GM10266 (cell line): ENCODE measurements around the gene PRR20D.
"Not testable (repeated sequence)": the region's sequence is repeated elsewhere in the genome, so short reads cannot be mapped to it uniquely, and the experiment has no call there.

Experiments used
- DNase-seq: peaks from one replicate; pipeline ENCODE4 v3.0.0; 2012; ENCODE audit errors: extremely low spot score
- TF ChIP-seq, protein P1 (sequence below): IDR thresholded peaks from 2 replicates; pipeline ENCODE4 v1.5.1; 2012; ENCODE audit warnings: mild to moderate bottlenecking, low read depth; ENCODE audit not compliant: control insufficient read depth, insufficient read depth; ENCODE audit errors: missing control alignments

The PRR20D gene

GRCh38 chr13:57160332-57160731, at the start of gene PRR20D:
Gene PRR20D (plus strand): TSS chr13:57160632. CDS start chr13:57161019, 387 bp downstream.
- DNase-seq = not testable (repeated sequence)

- DNase-seq = no peak
- TF ChIP-seq, protein P1, sequence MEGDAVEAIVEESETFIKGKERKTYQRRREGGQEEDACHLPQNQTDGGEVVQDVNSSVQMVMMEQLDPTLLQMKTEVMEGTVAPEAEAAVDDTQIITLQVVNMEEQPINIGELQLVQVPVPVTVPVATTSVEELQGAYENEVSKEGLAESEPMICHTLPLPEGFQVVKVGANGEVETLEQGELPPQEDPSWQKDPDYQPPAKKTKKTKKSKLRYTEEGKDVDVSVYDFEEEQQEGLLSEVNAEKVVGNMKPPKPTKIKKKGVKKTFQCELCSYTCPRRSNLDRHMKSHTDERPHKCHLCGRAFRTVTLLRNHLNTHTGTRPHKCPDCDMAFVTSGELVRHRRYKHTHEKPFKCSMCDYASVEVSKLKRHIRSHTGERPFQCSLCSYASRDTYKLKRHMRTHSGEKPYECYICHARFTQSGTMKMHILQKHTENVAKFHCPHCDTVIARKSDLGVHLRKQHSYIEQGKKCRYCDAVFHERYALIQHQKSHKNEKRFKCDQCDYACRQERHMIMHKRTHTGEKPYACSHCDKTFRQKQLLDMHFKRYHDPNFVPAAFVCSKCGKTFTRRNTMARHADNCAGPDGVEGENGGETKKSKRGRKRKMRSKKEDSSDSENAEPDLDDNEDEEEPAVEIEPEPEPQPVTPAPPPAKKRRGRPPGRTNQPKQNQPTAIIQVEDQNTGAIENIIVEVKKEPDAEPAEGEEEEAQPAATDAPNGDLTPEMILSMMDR = no peak
Measured at GRCh38 chr13:57114945-57115344, 45.5 kb upstream of the PRR20D start.

DNA sequence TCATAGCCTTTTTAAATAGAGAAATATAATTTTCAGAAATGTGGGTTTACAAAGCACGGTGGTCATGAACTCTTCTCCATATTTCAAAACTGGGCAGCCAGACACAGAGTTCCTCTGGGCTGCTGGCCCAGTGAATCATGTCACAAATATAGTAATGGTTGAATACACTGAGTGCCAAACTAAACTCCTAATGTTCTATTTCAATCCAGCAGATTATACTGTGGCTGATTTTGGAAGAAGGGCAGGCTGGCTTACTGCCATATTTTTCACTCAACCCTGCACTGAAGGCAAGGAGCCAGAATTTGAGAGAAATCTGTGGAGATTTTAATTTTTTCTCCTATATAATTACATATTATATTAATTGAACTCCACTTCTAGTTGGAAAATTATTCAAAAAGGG, 36.8 kb upstream of the PRR20D start:
- no peak for DNase-seq
- TF ChIP-seq, protein P1 = no peak

DNA sequence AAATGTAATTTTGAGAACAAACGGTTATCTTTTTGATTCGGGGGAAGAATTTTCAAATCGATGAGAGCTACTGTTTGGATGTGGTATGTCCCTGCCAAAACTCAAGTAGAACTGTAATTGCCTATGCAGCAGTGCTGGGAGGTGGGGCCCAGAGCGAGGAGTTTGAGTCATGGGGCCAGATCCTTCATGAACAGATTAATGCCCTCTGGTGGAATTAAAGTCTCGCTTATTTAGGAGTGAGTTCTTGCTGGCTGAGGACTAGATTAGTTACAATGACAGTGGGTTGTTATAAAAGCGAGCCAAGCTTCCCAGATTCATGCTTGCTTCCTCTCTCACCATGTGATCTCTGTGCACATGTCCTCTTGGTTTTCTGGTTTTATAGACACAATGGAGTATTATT, 31.5 kb upstream of the PRR20D start:
- TF ChIP-seq, protein P1 = no peak
- no peak for DNase-seq

DNA sequence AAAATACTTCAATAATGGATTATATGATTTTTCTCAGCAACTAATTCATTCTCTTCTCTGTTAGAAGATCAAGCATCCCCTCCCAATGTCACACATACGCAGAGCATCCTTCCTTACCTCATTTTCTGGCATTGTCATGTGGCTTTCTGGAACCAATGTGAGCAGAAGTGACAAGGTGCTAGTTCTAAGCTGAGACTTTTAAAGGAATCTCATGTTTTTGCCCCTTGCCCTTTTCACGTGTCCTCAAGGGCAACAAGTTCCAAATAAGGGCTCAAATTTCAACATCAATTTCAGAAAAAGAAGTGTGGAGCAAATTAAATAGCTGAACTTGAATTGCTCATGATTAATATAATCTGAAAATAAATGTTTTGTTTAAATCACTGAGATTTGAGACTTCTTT, 24.3 kb upstream of the PRR20D start:
- TF ChIP-seq, protein P1 = no peak
- no peak for DNase-seq

- no peak for DNase-seq
- TF ChIP-seq, protein P1 = no peak
Measured at GRCh38 chr13:57137585-57137984, 22.8 kb upstream of the PRR20D start.

DNA sequence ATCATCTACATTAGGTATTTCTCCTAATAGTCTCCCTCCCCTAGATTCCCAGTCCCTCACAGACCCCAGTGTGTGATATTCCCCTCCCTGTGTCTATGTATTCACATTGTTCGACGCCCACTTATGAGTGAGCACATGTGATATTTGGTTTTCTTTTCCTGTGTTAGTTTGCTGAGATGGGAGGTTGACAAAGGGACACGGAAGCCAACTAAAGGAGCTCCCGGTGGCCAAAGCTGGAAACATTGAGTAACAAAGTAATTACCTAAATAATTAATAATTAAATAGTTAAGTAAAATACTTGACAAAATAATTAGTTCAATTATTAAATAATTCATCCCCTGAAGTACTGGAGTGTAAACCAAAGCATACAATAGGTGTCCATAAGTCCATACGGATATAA, 21.4 kb upstream of the PRR20D start:
- DNase-seq = no peak
- TF ChIP-seq, protein P1 = no peak

DNA sequence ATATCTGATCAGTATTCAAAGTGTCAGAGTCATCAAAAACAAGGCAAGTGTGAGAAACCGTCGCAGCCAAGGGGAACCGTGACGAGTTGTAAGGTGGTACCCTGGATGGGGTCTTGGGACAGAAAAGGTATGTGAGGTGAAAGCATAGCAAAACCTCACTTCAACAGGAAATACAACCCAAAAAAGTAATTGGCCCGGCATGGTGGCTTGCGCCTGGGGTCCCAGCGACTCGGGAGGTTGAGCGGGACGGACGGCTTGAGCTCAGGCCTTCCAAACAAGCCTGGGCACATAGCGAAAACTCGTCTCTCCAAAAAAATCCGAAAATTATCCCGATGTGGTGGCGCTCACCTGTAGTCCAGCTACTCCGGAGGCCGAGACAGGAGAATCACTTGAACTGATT, 20.7 kb upstream of the PRR20D start:
- DNase-seq = not testable (repeated sequence)

GRCh38 chr13:57140235-57140968, 20.0 kb upstream of the PRR20D start, which contains the start of gene PRR20A:
Gene PRR20A (plus strand): TSS chr13:57140918. CDS start chr13:57141305, 387 bp downstream.
- not testable (repeated sequence) for DNase-seq

DNA sequence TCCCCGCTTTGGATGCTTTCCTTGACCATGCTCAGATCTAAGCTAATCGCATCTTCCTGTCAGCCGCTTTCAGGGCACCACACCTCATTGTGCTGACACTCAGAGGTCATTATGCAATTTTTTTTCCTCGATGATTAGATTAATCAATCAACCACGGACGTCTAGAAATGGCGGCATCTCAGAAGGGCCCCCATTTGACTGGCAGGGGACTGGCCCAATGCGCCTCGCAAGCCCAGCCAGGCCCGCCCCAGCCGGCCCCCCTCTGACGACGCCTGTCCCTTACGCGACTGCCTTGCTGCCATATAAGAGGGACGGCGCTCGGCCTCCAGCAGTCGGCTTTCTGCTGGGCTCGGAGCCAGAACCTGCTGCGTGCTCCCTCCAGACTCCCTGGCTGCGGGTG, 13.2 kb upstream of the PRR20D start, which contains the start of gene PRR20B:
TSS of gene PRR20B (plus strand) at position 301 of the 400 bp plus-strand sequence. CDS start 387 bp downstream, outside the sequence.
- not testable (repeated sequence) for DNase-seq

- DNase-seq = not testable (repeated sequence)
Measured at GRCh38 chr13:57148106-57148505, 12.3 kb upstream of the PRR20D start.

GRCh38 chr13:57153761-57154160, 6.7 kb upstream of the PRR20D start, which contains the start of gene PRR20C:
Gene PRR20C (plus strand): TSS chr13:57154061. CDS start chr13:57154448, 387 bp downstream.
- DNase-seq = not testable (repeated sequence)

DNA sequence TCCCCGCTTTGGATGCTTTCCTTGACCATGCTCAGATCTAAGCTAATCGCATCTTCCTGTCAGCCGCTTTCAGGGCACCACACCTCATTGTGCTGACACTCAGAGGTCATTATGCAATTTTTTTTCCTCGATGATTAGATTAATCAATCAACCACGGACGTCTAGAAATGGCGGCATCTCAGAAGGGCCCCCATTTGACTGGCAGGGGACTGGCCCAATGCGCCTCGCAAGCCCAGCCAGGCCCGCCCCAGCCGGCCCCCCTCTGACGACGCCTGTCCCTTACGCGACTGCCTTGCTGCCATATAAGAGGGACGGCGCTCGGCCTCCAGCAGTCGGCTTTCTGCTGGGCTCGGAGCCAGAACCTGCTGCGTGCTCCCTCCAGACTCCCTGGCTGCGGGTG, 6.5 kb downstream of the PRR20D start, which contains the start of gene PRR20E:
TSS of gene PRR20E (plus strand) at position 301 of the 400 bp plus-strand sequence. CDS start 387 bp downstream, outside the sequence.
- DNase-seq = not testable (repeated sequence)
